Type B pancreatic cell (in vitro differentiated cells): ENCODE measurements around the gene RSBN1L. TPM values are rescaled to one million over a fixed set of nuclear protein-coding genes. Genes with fewer than 3 reads are reported as not detected.
A peak's percentile ranks its signal among the peaks of the same experiment; 100 is the strongest.

Experiments
- DNase-seq: peaks from one replicate; pipeline ENCODE4 v3.0.0; 2021; ENCODE audit warnings: mixed read lengths; ENCODE audit not compliant: unreplicated experiment; ENCODE audit errors: extremely low spot score
- H3K27ac Mint-ChIP-seq: 2 replicates; pipeline ENCODE4 v1.8.0; 2021; ENCODE audit warnings: mild to moderate bottlenecking, mixed read lengths
- H3K27me3 Mint-ChIP-seq: 2 replicates; pipeline ENCODE4 v1.8.0; 2021; ENCODE audit warnings: mixed read lengths
- H3K36me3 Mint-ChIP-seq: 2 replicates; pipeline ENCODE4 v1.8.0; 2021; ENCODE audit warnings: mixed read lengths
- H3K4me1 Mint-ChIP-seq: one replicate; pipeline ENCODE4 v1.8.0; 2021; ENCODE audit warnings: mixed read lengths; ENCODE audit not compliant: unreplicated experiment
- H3K4me3 Mint-ChIP-seq: 2 replicates; pipeline ENCODE4 v1.8.0; 2021; ENCODE audit warnings: mild to moderate bottlenecking, mixed read lengths
- H3K9me3 Mint-ChIP-seq: 2 replicates; pipeline ENCODE4 v1.8.0; 2021; ENCODE audit warnings: mixed read lengths
- total RNA-seq: library from RNA; stranded (reverse); gene quantifications from 2 replicates; pipeline ENCODE4 v1.2.1, GENCODE V29; 2021; ENCODE audit warnings: low replicate concordance
- TF ChIP-seq, protein P1 (sequence below): fragments of 200-600 bp; sonication (generic); conservative IDR thresholded peaks from 2 replicates; pipeline ENCODE4 v1.5.0; 2021; ENCODE audit warnings: antibody characterized with exemption, mild to moderate bottlenecking

RSBN1L gene
- total RNA-seq, 1 donor from 2014 or later = 20.4 TPM

DNA sequence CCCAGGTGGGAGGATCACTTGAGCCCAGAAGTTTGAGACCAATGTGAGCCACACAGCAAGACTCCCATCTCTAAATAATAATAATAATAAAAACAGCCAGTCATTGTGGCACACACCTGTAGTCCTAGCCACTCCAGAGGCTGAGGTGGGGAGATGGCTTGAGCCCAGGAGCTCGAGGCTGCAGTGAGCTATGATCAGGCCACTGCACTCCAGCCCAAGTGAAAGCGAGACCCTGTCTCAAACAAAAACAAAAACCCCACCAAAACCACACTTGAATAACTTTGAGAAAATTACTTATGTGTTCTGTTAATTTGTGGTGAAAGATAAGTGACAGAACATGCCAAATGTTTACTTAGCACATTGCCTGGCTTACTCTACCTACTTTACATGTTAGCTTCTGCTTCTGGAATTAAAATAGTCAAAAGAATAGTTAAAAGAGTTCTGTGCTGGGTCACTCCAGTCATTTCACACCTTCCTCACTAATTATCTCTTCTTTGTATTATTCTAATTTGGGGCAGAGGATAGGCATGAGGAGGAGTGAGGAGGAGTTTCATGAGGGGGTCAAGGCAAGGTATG lies 92.2 kb downstream of the RSBN1L start:
- Mint-ChIP-seq H3K27ac (no peak overlapping the region), H3K9me3 (no peaks in the 10 kb centered on the region), H3K4me3 (no peak overlapping the region)

DNA sequence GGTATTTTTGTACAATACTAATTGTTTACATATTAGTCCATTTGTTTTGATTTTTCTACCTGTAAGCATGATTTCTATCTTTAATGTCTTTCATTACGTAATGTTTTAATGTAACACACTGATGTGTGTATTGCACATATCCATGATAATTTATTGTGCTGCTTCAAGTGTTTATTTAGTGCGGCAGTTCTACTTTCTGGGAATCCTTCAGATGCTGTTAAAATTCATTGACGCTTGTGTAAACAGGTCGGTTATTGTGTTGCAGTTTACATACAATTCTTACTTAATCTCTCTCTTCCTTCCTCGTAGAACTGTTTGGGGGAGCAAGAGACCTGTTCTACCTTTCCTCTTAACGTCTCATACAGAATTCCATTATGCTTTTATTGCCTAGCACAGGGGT lies 95.1 kb downstream of the RSBN1L start:
- peaks cover 12% of the 10 kb centered on the region for H3K4me1 Mint-ChIP-seq
- H3K27me3 Mint-ChIP-seq = no peaks in the 10 kb centered on the region
- TF ChIP-seq, protein P1, sequence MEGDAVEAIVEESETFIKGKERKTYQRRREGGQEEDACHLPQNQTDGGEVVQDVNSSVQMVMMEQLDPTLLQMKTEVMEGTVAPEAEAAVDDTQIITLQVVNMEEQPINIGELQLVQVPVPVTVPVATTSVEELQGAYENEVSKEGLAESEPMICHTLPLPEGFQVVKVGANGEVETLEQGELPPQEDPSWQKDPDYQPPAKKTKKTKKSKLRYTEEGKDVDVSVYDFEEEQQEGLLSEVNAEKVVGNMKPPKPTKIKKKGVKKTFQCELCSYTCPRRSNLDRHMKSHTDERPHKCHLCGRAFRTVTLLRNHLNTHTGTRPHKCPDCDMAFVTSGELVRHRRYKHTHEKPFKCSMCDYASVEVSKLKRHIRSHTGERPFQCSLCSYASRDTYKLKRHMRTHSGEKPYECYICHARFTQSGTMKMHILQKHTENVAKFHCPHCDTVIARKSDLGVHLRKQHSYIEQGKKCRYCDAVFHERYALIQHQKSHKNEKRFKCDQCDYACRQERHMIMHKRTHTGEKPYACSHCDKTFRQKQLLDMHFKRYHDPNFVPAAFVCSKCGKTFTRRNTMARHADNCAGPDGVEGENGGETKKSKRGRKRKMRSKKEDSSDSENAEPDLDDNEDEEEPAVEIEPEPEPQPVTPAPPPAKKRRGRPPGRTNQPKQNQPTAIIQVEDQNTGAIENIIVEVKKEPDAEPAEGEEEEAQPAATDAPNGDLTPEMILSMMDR = no peak
- H3K9me3 Mint-ChIP-seq = no peaks in the 10 kb centered on the region
- no peak for DNase-seq
- no peak overlapping the region for H3K4me3 Mint-ChIP-seq
- peaks cover 18% of the 10 kb centered on the region for H3K36me3 Mint-ChIP-seq
- no peak overlapping the region for H3K27ac Mint-ChIP-seq

More for the DNA sequence above, 92.2 kb downstream of the RSBN1L start:
- TF ChIP-seq, protein P1 = no peak
- no peak for DNase-seq
- peaks cover 19% of the 10 kb centered on the region for H3K36me3 Mint-ChIP-seq
- H3K27me3 Mint-ChIP-seq = no peaks in the 10 kb centered on the region
- H3K4me1 Mint-ChIP-seq = peaks cover 2% of the 10 kb centered on the region

DNA sequence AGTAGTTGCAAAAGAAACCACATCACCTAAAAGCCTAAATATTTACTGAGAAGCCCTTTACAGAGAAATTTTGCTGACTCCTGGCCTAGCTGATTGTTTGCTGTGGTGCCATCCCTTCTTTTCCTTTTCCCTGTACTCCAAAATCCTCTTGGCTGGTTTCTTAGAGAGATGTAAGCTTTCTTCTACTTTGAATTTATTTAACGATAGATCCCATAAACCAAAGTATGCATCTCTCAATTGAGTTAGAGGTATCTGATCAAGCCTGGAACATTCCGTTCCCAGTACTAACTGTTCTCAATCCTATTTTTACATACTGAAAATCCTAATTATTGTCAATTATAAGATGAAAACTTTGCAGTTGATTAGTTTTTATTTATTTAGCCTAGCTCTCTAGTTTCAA lies 95.7 kb downstream of the RSBN1L start:
- Mint-ChIP-seq H3K36me3 (peaks cover 18% of the 10 kb centered on the region), H3K27ac (no peak overlapping the region), H3K4me3 (no peak overlapping the region), H3K27me3 (no peaks in the 10 kb centered on the region), H3K9me3 (no peaks in the 10 kb centered on the region), H3K4me1 (peaks cover 16% of the 10 kb centered on the region)
- TF ChIP-seq, protein P1 = no peak
- no peak for DNase-seq

DNA sequence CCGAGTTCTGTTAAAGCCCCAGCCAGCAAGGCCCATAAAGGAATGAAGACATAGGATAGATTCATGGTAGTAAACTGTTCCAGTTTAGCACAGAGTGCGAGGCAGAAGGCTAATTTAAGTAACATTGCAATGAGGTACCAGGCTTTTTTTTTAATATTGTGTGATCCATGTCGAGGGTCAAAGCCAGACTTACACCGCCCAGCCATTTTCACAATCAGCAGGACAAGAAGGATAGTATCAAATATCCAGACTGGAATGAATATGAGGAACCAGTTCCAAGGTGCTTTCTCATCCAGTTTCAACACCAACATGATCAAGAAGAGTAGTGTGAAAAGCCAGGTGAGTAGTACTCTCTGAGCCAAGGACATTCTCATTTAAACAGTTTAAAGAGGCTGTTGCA lies 97.7 kb downstream of the RSBN1L start:
- peak overlapping the region; percentile 19 for H3K4me3 Mint-ChIP-seq
- TF ChIP-seq, protein P1 = no peak
- peaks cover 21% of the 10 kb centered on the region for H3K4me1 Mint-ChIP-seq
- DNase-seq = no peak
- H3K27me3 Mint-ChIP-seq = no peaks in the 10 kb centered on the region
- peaks cover 14% of the 10 kb centered on the region for H3K36me3 Mint-ChIP-seq
- H3K27ac Mint-ChIP-seq = no peak overlapping the region
- no peaks in the 10 kb centered on the region for H3K9me3 Mint-ChIP-seq

DNA sequence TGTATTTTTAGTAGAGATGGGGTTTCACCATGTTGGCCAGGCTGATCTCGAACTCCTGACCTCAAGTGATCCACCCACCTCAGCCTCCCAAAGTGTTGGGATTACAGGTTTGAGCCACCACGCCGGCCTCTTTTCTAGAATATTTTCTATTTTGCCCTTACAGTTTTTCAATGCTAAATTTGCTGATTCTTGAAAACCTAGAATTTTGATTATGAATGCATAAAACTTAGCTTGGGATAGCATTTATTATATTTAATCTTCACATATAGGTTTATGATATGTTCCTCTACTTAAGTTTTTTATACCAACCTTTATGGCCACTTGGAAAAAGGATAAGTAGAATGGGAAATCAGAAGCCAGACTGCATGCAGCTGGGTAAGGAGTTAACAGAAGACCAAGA lies 99.8 kb downstream of the RSBN1L start:
- no peak for DNase-seq
- H3K4me3 Mint-ChIP-seq = peak overlapping the region; percentile 93
- no peaks in the 10 kb centered on the region for H3K27me3 Mint-ChIP-seq
- peaks cover 12% of the 10 kb centered on the region for H3K36me3 Mint-ChIP-seq
- peaks cover 27% of the 10 kb centered on the region for H3K4me1 Mint-ChIP-seq
- no peaks in the 10 kb centered on the region for H3K9me3 Mint-ChIP-seq
- TF ChIP-seq, protein P1 = no peak
- H3K27ac Mint-ChIP-seq = peak overlapping the region; percentile 8
